HCT116 (cell line): ENCODE results near the gene MIPEP. TPM values are rescaled to one million over a fixed set of nuclear protein-coding genes. Genes with fewer than 3 reads are reported as not detected.

Source experiments
- ATAC-seq: fragments of 200-7000 bp; cut with Tn5 transposase; 2 replicates; pipeline ENCODE4 v1.9.1; 2020; ENCODE audit warnings: mild to moderate bottlenecking, moderate library complexity
- BruUV-seq: library from RNA; stranded (reverse); fragments of 400-500 nt; replicated peaks from 2 replicates; lab custom pipeline; 2021; lab: Mats Ljungman, UMichigan
- CTCF ChIA-PET: fragments of 300-600 bp; sonication (Branson Sonifier 250); formaldehyde crosslinking; loops from one replicate; lab custom pipeline; 2021; ENCODE audit warnings: antibody characterized with exemption; lab: Charles Lee
- POLR2A ChIA-PET: fragments of 300-600, 350-600 bp; sonication (Branson Sonifier 250); formaldehyde crosslinking; loops from one replicate; lab custom pipeline; 2021; ENCODE audit warnings: antibody characterized with exemption; lab: Charles Lee
- RAD21 ChIA-PET, 2 experiments: fragments of 300-600 bp; sonication (Branson Sonifier 250); formaldehyde crosslinking; loops; one replicate each; lab custom pipeline; 2023; ENCODE audit warnings: low total read pairs in 2 of 2; ENCODE audit not compliant: uncharacterized antibody in 2 of 2, unreplicated experiment in 2 of 2, low non-redundant PET in 1 of 2; lab: Charles Lee
- DNase-seq: peaks from one replicate; pipeline ENCODE4 v3.0.0-alpha.2; 2010; ENCODE audit warnings: low read depth, low spot score
- H2AFZ ChIP-seq: fragments of 200-600 bp; shearing (Covaris generic), sonication (generic); 2 replicates; pipeline ENCODE4 v1.6.1; 2017; ENCODE audit warnings: low read depth, mixed run types, mixed read lengths, antibody characterized with exemption, low read length; ENCODE audit not compliant: poor library complexity, severe bottlenecking
- H3K27ac ChIP-seq: 2 replicates; pipeline ENCODE4 v1.5.1; 2012; ENCODE audit warnings: low read depth, low read length
- H3K27me3 ChIP-seq: fragments of 200-600 bp; sonication (generic); 2 replicates; pipeline ENCODE4 v1.6.1; 2016; ENCODE audit warnings: mixed run types, low read length, mixed read lengths; ENCODE audit not compliant: insufficient read depth
- H3K36me3 ChIP-seq, 2 experiments: fragments of 200-500 bp in 1 of 2; fragments of 200-600 bp in 1 of 2; sonication (Bioruptor generic) in 1 of 2; sonication (generic) in 1 of 2; 2 replicates each; pipeline versions ENCODE4 v1.5.1 to v1.6.1; 2014 to 2016; ENCODE audit warnings: low read length in 2 of 2, inconsistent platforms in 1 of 2, mixed read lengths in 1 of 2, mixed run types in 1 of 2; ENCODE audit not compliant: insufficient read depth in 2 of 2, control insufficient read depth in 1 of 2
- H3K4me1 ChIP-seq, 2 experiments: fragments of 200-600 bp in 1 of 2; sonication (generic) in 1 of 2; 2 replicates each; pipeline versions ENCODE4 v1.5.1 to v1.6.1; 2012 to 2017; ENCODE audit warnings: low read length in 2 of 2, inconsistent platforms in 1 of 2, mild to moderate bottlenecking in 1 of 2, mixed read lengths in 1 of 2, mixed run types in 1 of 2, moderate library complexity in 1 of 2; ENCODE audit not compliant: insufficient read depth in 2 of 2, control insufficient read depth in 1 of 2
- H3K4me2 ChIP-seq: fragments of 200-600 bp; sonication (generic); 2 replicates; pipeline ENCODE4 v1.6.1; 2017; ENCODE audit warnings: mixed run types, low read length, mixed read lengths
- H3K4me3 ChIP-seq, 2 experiments: fragments of 200-600 bp in 1 of 2; sonication (generic) in 1 of 2; replicated peaks in 1 of 2; 2 replicates each; pipeline ENCODE4 v1.5.1; 2011 to 2016; ENCODE audit warnings: low read length in 2 of 2, control low read depth in 1 of 2, low read depth in 1 of 2, mild to moderate bottlenecking in 1 of 2, mixed read lengths in 1 of 2, mixed run types in 1 of 2
- H3K79me2 ChIP-seq: fragments of 200-600 bp; sonication (generic); 2 replicates; pipeline ENCODE4 v1.6.1; 2017; ENCODE audit warnings: mild to moderate bottlenecking, mixed run types, low read length, moderate library complexity, mixed read lengths; ENCODE audit not compliant: insufficient read depth
- H3K9ac ChIP-seq: fragments of 200-600 bp; sonication (generic); 2 replicates; pipeline ENCODE4 v1.6.1; 2016; ENCODE audit warnings: low read length, mixed read lengths
- H3K9me2 ChIP-seq: fragments of 200-600 bp; sonication (generic), shearing (Covaris generic); 2 replicates; pipeline ENCODE4 v1.6.1; 2017; ENCODE audit warnings: mixed run types, mild to moderate bottlenecking, moderate library complexity; ENCODE audit not compliant: insufficient read depth
- H3K9me3 ChIP-seq, 2 experiments: fragments of 200-500 bp in 1 of 2; fragments of 200-600 bp in 1 of 2; sonication (Bioruptor generic) in 1 of 2; sonication (generic) in 1 of 2; 2 replicates each; pipeline ENCODE4 v1.6.1; 2014 to 2017; ENCODE audit warnings: low read length in 2 of 2, mixed read lengths in 2 of 2, inconsistent platforms in 1 of 2, low read depth in 1 of 2, mild to moderate bottlenecking in 1 of 2, mixed run types in 1 of 2, moderate library complexity in 1 of 2; ENCODE audit not compliant: control insufficient read depth in 1 of 2, insufficient read depth in 1 of 2
- H4K20me1 ChIP-seq: fragments of 200-600 bp; sonication (generic), shearing (Covaris generic); 2 replicates; pipeline ENCODE4 v1.6.1; 2017; ENCODE audit warnings: mixed run types, mild to moderate bottlenecking, moderate library complexity; ENCODE audit not compliant: insufficient read depth
- ATF3 ChIP-seq: IDR thresholded peaks from 2 replicates; pipeline ENCODE4 v1.6.1; 2012
- CBX3 ChIP-seq: IDR thresholded peaks from 2 replicates; pipeline ENCODE4 v1.6.1; 2012; ENCODE audit warnings: low read depth
- CEBPB ChIP-seq: IDR thresholded peaks from 2 replicates; pipeline ENCODE4 v1.6.1; 2012; ENCODE audit warnings: low read depth
- EGR1 ChIP-seq: IDR thresholded peaks from 2 replicates; pipeline ENCODE4 v1.6.1; 2012; ENCODE audit warnings: low read depth
- EZH2phosphoT487 ChIP-seq: fragments of 200-600 bp; IDR thresholded peaks from 2 replicates; pipeline ENCODE4 v1.6.1; 2018; ENCODE audit warnings: antibody characterized with exemption, borderline replicate concordance
- FOSL1 ChIP-seq: IDR thresholded peaks from 2 replicates; pipeline ENCODE4 v1.6.1; 2012; ENCODE audit warnings: low read depth
- POLR2A ChIP-seq: IDR thresholded peaks from 2 replicates; pipeline ENCODE4 v1.7.0; 2011; ENCODE audit warnings: borderline replicate concordance; ENCODE audit not compliant: insufficient read depth, insufficient read length; ENCODE audit errors: extremely low read depth
- POLR2AphosphoS5 ChIP-seq: IDR thresholded peaks from 2 replicates; pipeline ENCODE4 v1.6.1; 2011; ENCODE audit warnings: mild to moderate bottlenecking, low read depth, low read length, moderate library complexity
- SIN3A ChIP-seq: IDR thresholded peaks from 2 replicates; pipeline ENCODE4 v1.6.1; 2012; ENCODE audit warnings: low read depth
- SRF ChIP-seq: IDR thresholded peaks from 2 replicates; pipeline ENCODE4 v1.6.1; 2012; ENCODE audit warnings: low read depth
- TCF7L2 ChIP-seq: IDR thresholded peaks from 2 replicates; pipeline ENCODE4 v1.7.0; 2011; ENCODE audit warnings: borderline replicate concordance, inconsistent platforms; ENCODE audit not compliant: insufficient read depth, insufficient read length; ENCODE audit errors: extremely low read depth
- YY1 ChIP-seq: IDR thresholded peaks from 2 replicates; pipeline ENCODE4 v1.6.1; 2011; ENCODE audit warnings: low read length, low read depth, moderate library complexity, mild to moderate bottlenecking; ENCODE audit not compliant: insufficient replicate concordance; ENCODE audit errors: extremely low read depth
- ZBTB33 ChIP-seq: IDR thresholded peaks from 2 replicates; pipeline ENCODE4 v1.6.1; 2011; ENCODE audit warnings: mild to moderate bottlenecking, low read length, moderate library complexity; ENCODE audit not compliant: insufficient replicate concordance; ENCODE audit errors: extremely low read depth
- intact Hi-C: fragments of 100-400 bp; cut with micrococcal nuclease; formaldehyde crosslinking; loops from 2 replicates; pipeline ENCODE4 v1.10.0; 2022
- total RNA-seq: library from RNA; stranded (reverse); gene quantifications from one replicate; pipeline ENCODE4 v1.2.1, GENCODE V29; 2021; ENCODE audit not compliant: unreplicated experiment
- TF ChIP-seq, protein P1 (sequence below), 3 experiments: fragments of 200-600 bp in 1 of 3; sonication (generic) in 1 of 3; IDR thresholded peaks in 2 of 3; conservative IDR thresholded peaks in 1 of 3; 2 replicates each; pipeline ENCODE4 v1.5.1; 2012 to 2017; ENCODE audit warnings: low read depth in 2 of 3, low read length in 2 of 3, antibody characterized with exemption in 1 of 3, borderline replicate concordance in 1 of 3, control low read depth in 1 of 3, mild to moderate bottlenecking in 1 of 3, mixed read lengths in 1 of 3, mixed run types in 1 of 3, moderate library complexity in 1 of 3; ENCODE audit not compliant: insufficient read depth in 1 of 3

MIPEP gene
- total RNA-seq, 1 experiment from 2014 or later: 33.3 TPM

GRCh38 chr13:23847497-23847896 lies 41.7 kb downstream of the MIPEP start (continued):
- TF ChIP-seq ATF3: no peak
- no peak for TF ChIP-seq EZH2phosphoT487
- TF ChIP-seq CBX3: no peak
- TF ChIP-seq CEBPB: no peak
- no peak for TF ChIP-seq POLR2AphosphoS5
- no peak for TF ChIP-seq SIN3A
- TF ChIP-seq POLR2A: no peak
- TF ChIP-seq YY1: no peak

- CTCF ChIA-PET: no interaction called here
- H3K27me3 ChIP-seq: no peaks in the 10 kb centered on the region
- POLR2A ChIA-PET: no interaction called here
- ATAC-seq: no peak
- H4K20me1 ChIP-seq: no peaks in the 10 kb centered on the region
- H3K36me3 ChIP-seq: no peaks in the 10 kb centered on the region; a peak in 1 of 4 replicates
- H3K79me2 ChIP-seq: no peaks in the 10 kb centered on the region
- H3K4me3 ChIP-seq: no peak overlapping the region
- H3K4me2 ChIP-seq: no peak overlapping the region
- H3K9ac ChIP-seq: no peak overlapping the region
- no peak overlapping the region for H2AFZ ChIP-seq
- intact Hi-C loops: no loop called here
- H3K9me2 ChIP-seq: no peaks in the 10 kb centered on the region
- no peak overlapping the region for H3K27ac ChIP-seq
- H3K4me1 ChIP-seq: no peaks in the 10 kb centered on the region
- no peak for DNase-seq
- RAD21 ChIA-PET: no interaction called here
- H3K9me3 ChIP-seq: no peaks in the 10 kb centered on the region
- TF ChIP-seq ATF3 (no peak), CBX3 (no peak)
- BruUV-seq: no TSS peak
These were observed 44.0 kb downstream of the MIPEP start for GRCh38 chr13:23845105-23845725.

DNA sequence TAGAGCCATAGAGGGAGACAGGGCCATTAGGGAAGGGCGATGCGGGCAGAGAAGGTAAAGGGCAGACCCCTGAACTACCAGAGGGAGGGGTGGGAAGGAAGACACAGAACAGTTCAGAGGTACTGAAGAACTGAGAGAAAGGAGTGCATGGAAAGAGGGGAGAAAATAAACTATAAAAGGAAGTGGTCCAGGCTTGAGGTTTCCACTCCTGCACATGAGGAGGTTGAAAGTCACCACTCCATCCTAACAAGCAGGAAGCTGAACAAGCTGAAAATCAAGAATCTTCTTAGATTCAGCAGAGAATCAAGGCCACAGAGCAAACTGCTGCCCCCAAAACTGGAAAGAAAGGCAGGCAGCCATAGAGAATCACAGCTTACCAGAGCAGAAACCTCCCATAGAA lies 45.1 kb downstream of the MIPEP start:
- no peak overlapping the region for H2AFZ ChIP-seq
- H3K9me2 ChIP-seq: no peaks in the 10 kb centered on the region
- ChIA-PET CTCF (no interaction called here), POLR2A (no interaction called here), RAD21 (no interaction called here)
- no peaks in the 10 kb centered on the region for H3K9me3 ChIP-seq
- no TSS peak for BruUV-seq
- H3K27ac ChIP-seq: no peak overlapping the region
- no peaks in the 10 kb centered on the region for H3K27me3 ChIP-seq
- DNase-seq: no peak
- H3K4me2 ChIP-seq: no peak overlapping the region
- H3K9ac ChIP-seq: no peak overlapping the region
- ATAC-seq: no peak
- H3K4me3 ChIP-seq: no peak overlapping the region
- no peaks in the 10 kb centered on the region for H3K4me1 ChIP-seq
- intact Hi-C loops: no loop called here
- H3K79me2 ChIP-seq: no peaks in the 10 kb centered on the region
- H4K20me1 ChIP-seq: no peaks in the 10 kb centered on the region
- H3K36me3 ChIP-seq: no peaks in the 10 kb centered on the region; a peak in 1 of 4 replicates
- TF ChIP-seq, protein P1, sequence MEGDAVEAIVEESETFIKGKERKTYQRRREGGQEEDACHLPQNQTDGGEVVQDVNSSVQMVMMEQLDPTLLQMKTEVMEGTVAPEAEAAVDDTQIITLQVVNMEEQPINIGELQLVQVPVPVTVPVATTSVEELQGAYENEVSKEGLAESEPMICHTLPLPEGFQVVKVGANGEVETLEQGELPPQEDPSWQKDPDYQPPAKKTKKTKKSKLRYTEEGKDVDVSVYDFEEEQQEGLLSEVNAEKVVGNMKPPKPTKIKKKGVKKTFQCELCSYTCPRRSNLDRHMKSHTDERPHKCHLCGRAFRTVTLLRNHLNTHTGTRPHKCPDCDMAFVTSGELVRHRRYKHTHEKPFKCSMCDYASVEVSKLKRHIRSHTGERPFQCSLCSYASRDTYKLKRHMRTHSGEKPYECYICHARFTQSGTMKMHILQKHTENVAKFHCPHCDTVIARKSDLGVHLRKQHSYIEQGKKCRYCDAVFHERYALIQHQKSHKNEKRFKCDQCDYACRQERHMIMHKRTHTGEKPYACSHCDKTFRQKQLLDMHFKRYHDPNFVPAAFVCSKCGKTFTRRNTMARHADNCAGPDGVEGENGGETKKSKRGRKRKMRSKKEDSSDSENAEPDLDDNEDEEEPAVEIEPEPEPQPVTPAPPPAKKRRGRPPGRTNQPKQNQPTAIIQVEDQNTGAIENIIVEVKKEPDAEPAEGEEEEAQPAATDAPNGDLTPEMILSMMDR (IDR thresholded peaks at IDR 0.05 in 2 of 3, conservative IDR thresholded peaks at IDR 0.05 in 1 of 3; ENCODE audit: borderline replicate concordance in 1 of 3, insufficient read depth in 1 of 3, low read depth in 2 of 3, low read length in 2 of 3): no peak
- no peak for TF ChIP-seq ZBTB33
- TF ChIP-seq EGR1: no peak
- no peak for TF ChIP-seq FOSL1
- TF ChIP-seq EZH2phosphoT487: no peak
- no peak for TF ChIP-seq TCF7L2
- no peak for TF ChIP-seq SIN3A
- TF ChIP-seq SRF: no peak
